Activated naive CD8-positive, alpha-beta T cell treated with anti-CD3 and anti-CD28 coated beads, Interleukin-2, amount 50 U/mL, for 16 hours (primary cell): Measurements from ENCODE around the gene KSR1.
"Not testable (repeated sequence)": the region's sequence is repeated elsewhere in the genome, so short reads cannot be mapped to it uniquely, and the experiment has no call there.

Experiments used
- DNase-seq: peaks from one replicate; pipeline ENCODE4 v3.0.0-alpha.2; 2020; ENCODE audit warnings: low read depth, low spot score

Gene KSR1

GRCh38 chr17:27426471-27426870 lies 29.8 kb upstream of the KSR1 start:
- not testable (repeated sequence) for DNase-seq

- not testable (repeated sequence) for DNase-seq
These were observed 28.9 kb upstream of the KSR1 start for GRCh38 chr17:27427166-27427862.

- no peak for DNase-seq
These were observed 27.3 kb upstream of the KSR1 start for GRCh38 chr17:27428781-27429505.

GRCh38 chr17:27429666-27430382 lies 26.4 kb upstream of the KSR1 start:
- DNase-seq = no peak

GRCh38 chr17:27430383-27430840 lies 25.8 kb upstream of the KSR1 start:
- DNase-seq = no peak

GRCh38 chr17:27430882-27431491 lies 25.3 kb upstream of the KSR1 start:
- DNase-seq = no peak

GRCh38 chr17:27433521-27433920 lies 22.7 kb upstream of the KSR1 start:
- no peak for DNase-seq

GRCh38 chr17:27435431-27436070 lies 20.7 kb upstream of the KSR1 start:
- not testable (repeated sequence) for DNase-seq

GRCh38 chr17:27438348-27438998 lies 17.8 kb upstream of the KSR1 start:
- DNase-seq = no peak

GRCh38 chr17:27439342-27439741 lies 16.9 kb upstream of the KSR1 start:
- no peak for DNase-seq

- no peak for DNase-seq
These were observed 13.5 kb upstream of the KSR1 start for GRCh38 chr17:27442702-27443101.

- no peak for DNase-seq
These were observed 12.8 kb upstream of the KSR1 start for GRCh38 chr17:27443491-27443890.

GRCh38 chr17:27445971-27446370 lies 10.3 kb upstream of the KSR1 start:
- no peak for DNase-seq

- no peak for DNase-seq
These were observed 9.5 kb upstream of the KSR1 start for GRCh38 chr17:27446569-27447301.

- DNase-seq = not testable (repeated sequence)
These were observed 7.7 kb upstream of the KSR1 start for GRCh38 chr17:27448534-27448933.

GRCh38 chr17:27449541-27449940 lies 6.7 kb upstream of the KSR1 start:
- DNase-seq = no peak

- DNase-seq = no peak
These were observed 6.3 kb upstream of the KSR1 start for GRCh38 chr17:27449988-27450387.

- DNase-seq = no peak
These were observed 5.8 kb upstream of the KSR1 start for GRCh38 chr17:27450416-27450815.

- DNase-seq = no peak
These were observed 4.3 kb upstream of the KSR1 start for GRCh38 chr17:27451906-27452305.

GRCh38 chr17:27452828-27453227 lies 3.4 kb upstream of the KSR1 start:
- DNase-seq = no peak
